Glomerular visceral epithelial cell (primary cell): ENCODE data around the gene PTPRG.

Experiments
- DNase-seq: peaks from one replicate; pipeline ENCODE4 v3.0.0-alpha.2; 2016; ENCODE audit errors: extremely low spot score

Gene PTPRG

GRCh38 chr3:62343755-62344154, 782.4 kb downstream of the PTPRG start:
- DNase-seq, result no peak
